Stimulated activated CD8-positive, alpha-beta memory T cell treated with anti-CD3 and anti-CD28 coated beads, Interleukin-2, amount 100 ng/mL, for 1 hour (primary cell): ENCODE data around the gene CLK4.

Source experiments
- DNase-seq, 2 donors: peaks; one replicate each; pipeline ENCODE4 v3.0.0-alpha.2; 2020; ENCODE audit warnings: low read depth in 2 of 2

CLK4 gene

DNA sequence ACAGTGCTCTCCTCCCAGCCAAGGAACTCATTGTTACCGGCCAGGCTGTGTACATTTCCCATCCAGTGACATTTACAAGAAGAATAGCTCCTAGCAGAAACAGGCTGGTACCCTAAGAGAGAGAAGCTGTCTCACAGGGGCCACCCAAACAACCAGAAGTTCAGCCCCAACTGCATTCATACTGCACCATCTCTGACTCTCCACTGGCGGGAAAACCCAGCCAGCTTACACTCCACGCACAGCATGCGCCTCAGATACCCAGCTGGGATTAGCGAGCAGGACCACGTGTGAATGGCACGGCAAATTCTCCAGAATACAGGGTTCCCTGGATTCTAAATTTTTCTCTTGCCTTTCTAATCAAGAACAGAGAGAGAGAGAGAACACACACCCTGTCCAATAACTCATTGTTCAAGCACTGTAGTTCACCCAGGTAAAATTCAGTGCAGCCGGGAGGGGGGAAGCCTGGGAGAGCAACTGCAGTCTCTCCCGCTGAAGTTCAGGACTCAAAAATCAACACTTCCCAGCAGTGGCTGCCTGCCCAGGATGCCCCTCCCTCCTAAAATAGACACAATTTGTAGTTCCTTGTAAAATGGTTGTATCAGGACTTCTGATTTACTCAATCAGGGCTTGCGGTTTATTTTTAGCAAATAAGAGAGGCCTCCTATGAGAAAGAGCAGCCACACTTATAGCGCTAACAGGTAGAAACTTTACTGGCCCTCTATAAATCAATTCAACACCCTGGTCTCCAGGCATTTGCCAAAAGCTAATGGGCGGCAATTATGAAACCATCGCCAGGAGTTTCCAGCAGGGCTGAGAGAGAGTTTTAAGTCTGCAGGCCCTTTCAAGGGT lies 38.9 kb downstream of the CLK4 start:
- no peak for DNase-seq

DNA sequence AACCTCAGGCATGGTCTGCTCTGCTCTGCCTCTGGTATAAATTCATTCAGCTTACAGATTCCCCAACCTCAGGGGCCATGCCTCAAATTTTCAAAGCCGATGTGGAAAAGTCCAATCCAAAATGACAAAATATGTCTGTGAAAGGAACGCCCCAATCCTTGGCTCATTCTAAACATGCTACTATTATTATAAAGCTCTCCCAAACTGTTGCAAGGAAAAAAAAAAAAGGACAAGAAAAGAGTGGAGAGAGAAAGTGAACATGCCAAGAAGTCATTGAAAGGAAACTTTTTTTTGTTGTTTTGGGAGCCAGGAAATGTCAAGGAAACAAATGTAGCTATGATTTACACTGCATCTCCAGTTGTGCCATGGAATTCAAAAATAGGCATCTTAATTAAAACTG lies 40.5 kb downstream of the CLK4 start:
- DNase-seq, result no peak

DNA sequence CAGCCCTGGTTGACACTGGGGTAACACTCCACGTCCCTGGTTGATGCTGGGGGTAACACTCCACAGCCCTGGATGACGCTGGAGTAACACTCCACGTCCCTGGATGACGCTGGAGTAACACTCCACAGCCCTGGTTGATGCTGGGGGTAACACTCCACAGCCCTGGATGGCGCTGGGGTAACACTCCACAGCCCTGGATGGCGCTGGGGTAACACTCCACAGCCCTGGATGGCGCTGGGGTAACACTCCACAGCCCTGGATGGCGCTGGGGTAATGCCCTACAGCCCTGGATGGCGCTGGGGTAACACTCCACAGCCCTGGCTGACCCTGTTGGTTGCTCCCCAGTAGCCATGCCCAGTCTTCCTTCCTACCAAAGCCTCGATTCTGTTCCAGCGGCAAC lies 41.4 kb downstream of the CLK4 start:
- DNase-seq, result peak in 1 of 2 donors; percentile 31

DNA sequence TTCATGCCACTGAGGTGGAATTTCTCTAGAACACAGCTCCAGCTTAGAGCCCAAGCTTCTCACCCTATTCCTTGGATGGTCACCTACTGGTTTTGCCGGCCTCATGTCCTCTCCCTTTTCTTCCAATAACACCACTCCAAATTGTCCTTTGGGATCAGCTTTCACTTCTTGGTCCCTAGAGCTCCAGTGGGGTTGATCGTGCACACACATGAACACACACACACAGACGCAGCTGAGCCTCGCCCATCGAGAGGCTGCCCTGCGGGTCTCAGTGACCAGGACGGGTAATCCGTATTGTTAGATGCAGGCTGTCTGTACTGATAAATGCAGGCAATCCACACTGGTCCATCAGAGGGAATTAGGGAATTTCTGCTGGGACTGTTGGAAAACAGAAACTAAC lies 43.6 kb downstream of the CLK4 start:
- no peak for DNase-seq

DNA sequence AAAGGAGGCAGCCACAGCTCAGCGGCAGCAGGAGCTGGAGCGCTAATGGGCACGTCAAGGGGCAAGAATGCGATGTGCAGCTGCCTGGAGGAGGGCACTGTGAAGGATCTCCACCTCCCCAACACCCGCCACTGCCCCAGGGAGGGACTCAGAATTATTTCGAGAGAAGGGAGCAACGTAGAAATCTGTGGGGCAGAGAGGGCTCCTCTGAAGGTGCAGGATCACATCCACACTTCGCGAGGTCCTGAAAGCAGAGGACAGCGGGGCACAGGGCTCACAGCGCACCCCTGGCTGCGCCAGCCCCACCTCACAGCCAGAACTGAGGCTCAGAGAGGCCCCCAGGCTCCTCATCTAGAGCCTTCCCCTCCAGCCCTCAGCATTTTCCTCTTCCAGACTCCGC lies 44.6 kb downstream of the CLK4 start:
- DNase-seq, result no peak

DNA sequence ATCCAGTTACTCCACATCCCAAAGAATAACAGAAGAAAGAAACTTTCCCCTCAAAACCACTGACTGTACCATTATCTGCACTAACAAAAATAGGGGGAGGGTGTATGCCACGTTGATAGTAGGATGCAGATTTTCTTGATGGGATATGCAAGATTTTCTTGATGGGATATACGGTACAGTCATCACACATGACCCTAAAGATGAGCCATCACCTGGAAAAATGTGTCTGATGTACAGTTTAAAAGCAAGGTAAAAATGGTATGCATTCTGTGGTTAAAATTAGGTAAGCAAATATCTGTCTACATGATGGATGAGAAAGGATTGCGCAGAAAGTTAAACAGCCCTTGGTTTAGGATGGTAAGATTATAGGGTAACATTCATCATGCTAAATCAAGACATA lies 45.2 kb downstream of the CLK4 start:
- no peak for DNase-seq

DNA sequence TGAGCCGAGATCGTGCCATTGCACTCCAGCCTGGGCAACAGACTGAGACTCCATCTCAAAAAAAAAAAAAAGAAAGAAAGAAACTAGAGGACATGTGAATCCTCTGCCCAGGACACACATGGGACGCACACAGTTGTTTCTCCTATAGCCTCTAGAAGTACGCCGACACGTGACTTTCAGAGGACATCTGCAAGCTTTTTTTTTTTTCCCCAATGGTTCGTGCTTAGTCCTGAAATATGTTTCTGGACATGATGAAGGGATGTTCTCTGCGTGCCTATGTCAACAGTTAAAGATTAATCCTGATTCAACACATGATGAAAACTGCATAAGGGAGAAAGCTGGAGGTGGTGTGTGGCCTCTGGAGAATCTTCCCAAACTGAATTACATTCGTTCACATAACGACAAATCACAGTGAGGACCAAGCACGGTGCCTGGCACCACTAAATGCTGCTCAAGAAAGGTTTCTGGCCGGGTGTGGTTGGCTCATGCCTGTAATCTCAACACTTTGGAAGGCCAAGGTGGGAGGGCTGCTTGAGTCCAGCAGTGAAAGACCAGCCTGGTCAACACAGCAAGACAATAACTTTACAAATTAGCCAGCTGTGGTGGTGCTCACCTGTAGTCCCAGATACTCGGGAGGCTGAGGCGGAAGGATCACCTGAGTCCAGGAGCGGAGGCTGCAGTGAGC lies 46.4 kb downstream of the CLK4 start:
- no peak for DNase-seq

DNA sequence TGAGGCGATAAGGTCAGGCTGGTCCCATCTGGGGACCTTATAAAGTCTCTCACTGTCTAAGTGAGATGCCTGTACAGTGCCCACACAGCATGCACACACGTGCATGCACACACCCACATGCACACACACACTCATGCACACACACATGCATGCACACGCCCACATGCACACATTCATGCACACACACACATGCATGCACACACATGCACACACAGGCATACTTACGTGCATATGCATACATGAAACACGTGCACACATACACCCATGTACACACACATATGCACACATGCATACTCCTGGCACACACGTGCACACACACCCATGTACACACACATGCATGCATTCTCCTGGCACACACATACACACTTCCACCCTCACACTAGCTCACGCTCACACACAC lies 48.9 kb downstream of the CLK4 start:
- no peak for DNase-seq

DNA sequence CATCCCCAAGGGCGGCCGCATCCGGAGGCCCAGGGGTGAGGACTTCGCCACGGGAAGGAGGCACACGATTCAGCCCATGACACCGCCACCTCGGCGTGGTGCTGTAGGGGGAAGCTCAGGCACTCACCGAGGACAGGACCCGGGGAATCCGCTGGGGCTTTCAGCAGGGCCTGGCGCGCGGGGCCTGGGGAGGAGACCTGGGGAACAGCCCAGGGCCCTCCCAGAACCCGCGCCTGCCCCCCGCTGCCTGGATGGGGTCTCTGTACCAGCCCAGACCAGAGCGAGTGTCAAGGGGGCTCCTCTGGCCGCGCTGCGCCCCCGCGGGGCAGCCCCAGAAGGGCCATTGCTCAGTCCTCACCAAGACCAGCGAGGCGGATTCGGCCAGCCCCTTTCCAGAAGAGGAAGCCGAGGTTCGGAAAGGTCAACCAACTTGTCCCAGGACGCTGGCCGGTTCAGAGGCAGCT lies 49.4 kb downstream of the CLK4 start:
- no peak for DNase-seq

DNA sequence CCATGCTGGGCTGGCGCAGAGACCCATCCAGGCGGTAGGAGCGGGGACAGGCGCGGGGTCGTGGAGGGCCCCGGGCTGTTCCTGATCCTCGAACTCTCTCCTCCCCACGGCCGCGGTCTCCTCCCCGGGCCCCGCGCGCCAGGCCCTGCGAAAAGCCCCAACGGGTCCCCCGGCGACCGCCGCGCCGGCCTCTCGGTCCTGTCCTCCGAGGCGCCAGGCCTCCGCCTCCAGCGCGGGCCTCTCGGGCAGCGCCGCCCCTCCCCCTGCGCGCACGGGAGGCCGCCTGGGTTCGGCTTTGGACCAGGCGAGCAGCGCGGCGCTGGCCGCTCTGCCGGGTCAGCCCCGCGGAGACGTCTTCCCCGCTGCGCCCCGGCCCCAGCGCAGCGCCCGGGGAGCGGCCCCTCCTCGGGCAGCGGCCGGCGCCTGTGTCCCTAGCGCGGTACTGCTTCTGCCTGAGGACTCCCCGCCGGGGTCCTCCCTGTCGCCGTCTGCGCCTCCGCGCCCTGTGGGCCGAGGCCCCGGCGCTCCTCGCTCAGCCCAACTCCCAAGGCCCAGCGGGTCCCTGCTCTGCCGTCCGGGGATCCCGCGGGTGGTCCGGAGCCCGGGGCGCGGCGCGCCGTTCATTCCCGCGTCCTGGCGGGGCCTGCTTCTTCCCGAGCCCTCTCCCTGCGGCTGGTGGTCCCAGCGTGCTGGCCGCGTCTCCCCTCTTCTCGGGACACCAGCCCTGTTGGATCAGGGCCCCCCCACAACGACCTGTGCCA lies 50.1 kb downstream of the CLK4 start:
- no peak for DNase-seq

DNA sequence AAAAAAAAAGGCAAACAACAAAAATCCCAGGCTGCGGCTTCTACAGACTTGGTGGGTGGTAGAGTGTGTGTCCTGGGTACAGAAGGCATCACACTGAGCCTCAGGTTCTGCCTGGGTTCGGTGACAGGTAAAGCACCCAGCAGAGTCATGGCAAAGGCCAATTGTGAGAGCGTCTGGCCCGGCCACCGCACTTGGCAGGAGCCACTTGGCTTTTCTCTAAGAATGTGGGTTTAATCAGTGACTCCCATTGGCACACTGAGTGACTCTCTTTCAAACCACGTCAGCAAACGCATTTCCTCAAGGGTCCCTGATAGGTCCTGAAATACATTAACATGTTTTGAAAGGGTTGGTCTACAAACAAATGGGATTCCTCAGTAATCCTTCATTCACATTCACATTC lies 53.6 kb downstream of the CLK4 start:
- DNase-seq, result no peak

DNA sequence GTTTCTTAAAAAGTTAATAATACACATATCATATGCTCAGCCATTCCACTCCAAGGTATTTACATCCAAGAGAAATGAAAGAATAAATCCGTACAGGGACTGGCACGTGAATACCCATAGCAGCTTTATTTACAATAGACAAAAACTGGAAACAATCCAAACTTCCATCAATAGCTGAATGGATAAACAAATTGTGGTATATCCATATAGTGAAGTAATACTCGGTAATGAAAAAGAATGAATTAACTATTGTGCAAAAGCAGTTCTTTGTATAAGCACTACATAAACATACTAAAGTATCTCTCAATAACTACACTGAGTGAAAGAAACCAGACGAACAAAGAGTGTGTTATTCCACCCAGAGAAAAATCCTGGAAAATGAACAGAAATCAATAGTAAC lies 54.2 kb downstream of the CLK4 start:
- DNase-seq, result no peak

DNA sequence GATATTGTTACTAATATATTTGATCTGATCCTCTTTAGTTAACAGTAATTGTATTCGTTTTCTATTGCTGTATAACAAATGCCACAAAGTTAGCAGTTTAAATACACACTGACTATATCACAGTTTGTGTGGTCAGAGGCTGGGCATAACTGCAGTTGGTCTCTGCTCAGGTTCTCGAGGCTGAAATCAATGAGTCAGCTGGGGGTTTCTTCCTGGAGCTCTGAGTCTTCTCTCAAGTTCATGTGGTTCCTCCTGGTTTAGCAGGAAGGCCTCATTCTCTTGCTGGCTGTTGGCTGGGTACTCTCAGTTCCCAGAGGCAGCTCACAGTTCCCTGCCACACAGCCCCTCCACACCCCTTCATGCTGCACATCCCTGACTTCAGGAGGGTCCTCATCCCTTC lies 57.4 kb downstream of the CLK4 start:
- DNase-seq, result no peak

DNA sequence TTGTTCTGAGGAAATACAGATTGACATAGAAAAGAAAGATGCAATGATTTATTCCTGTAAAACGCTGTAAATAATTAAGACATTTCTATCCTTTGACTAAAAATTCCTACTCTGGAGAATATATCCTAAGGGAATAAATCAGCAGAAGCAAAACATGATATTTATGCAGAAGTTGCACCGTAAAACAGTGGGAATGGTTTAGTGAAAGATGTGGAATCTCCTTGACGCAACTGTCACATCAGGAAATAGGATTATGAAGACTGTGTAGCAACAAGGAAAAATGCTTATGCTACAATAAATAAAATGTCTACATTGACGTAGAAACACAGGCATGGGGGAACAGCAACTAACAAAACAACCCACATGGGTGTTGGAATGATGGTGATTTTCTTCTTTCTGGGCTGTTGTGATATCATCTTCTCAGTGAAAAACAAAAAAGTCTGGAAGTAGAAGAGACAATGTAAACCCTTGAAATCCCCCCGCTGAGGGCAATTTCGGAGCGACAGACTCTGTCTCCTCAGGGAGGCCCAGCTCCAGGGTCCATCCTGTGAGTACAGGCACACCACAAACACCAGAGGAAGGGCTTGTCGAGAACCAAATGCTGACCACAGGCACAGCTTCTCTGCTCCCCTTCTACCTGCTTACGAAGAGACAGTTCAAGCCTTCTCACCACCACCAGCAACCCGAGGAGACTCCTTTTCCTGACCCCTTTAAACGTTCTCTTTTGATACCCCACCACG lies 61.9 kb downstream of the CLK4 start:
- DNase-seq, result no peak

DNA sequence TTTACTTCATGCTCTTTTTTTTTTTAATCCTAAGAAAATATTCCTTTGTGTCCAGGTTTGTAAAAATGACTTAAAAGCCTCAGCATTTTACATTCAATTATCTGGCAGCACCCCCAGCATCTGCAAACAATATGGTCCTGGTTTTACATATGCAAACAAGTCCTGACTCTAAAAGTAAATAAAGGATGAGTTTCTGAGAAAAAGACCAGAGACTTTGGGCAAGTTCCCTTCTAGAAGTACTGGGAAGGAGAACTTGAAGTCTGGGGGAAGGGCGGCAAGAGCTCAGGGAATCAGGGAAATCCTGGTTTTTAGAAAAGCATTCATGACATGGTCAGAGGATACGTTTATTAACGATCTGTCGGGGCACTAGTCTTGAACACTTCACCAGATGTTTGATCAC lies 62.5 kb downstream of the CLK4 start:
- DNase-seq, result no peak

DNA sequence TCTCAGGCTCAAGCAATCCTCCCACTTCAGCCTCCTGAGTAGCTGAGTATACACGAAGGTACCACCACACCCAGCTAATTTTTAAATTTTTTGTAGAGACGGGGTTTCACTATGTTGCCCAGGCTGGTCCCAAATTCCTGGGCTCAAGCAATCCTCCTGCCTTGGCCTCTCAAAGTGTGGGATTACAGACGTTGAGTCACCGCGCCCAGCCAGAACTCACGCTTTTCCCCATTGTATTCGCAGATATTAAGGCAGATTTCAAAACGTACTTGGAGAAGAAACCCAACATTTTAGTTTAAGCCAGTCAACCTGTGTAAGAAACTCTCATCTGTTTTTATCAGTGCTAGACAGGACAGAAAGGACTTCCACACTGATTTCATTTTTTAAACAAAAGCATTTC lies 63.2 kb downstream of the CLK4 start:
- DNase-seq, result no peak

DNA sequence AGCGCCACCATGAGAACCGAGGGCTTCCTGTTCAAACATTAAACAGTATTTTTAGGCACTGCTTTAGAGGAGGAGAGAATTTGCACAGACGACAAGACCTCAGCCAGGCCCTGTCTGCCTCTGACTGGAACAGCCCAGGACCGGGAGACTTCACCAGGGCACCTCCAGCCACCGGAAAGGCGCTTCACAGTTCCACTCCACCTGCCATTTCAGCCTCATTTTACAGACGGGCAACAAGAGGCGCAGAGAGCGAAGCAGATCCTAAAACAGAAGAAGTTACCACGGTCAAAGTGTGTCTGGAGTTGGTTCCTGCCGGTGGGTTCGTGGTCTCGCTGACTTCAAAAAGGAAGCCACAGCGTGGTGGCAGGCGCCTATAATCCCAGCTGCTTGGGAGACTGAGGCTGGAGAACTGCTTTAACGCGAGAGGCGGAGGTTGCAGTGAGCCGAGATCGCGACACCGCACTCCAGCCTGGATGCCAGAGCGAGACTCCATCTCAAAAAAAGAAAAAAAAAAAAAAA lies 65.0 kb downstream of the CLK4 start:
- DNase-seq, result no peak

DNA sequence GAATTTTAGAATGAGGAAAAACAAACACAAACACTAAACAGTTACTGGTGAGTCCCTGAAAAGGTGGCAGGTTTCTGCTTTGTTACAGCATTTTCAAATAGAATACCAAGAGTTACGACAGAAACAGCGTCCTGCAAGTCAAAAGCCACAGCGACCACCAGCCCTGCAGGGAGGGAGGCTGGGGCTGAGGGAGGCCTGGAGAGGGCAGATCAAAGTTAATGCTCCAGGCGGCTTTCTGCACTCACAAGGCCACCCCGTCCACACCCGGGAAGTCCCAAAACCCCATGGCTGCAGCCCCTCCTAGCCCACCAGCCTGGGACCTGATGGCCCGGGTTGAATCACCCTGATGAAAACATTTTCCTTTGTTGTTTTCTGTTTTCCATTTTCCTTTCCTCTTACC lies 65.9 kb downstream of the CLK4 start:
- no peak for DNase-seq

DNA sequence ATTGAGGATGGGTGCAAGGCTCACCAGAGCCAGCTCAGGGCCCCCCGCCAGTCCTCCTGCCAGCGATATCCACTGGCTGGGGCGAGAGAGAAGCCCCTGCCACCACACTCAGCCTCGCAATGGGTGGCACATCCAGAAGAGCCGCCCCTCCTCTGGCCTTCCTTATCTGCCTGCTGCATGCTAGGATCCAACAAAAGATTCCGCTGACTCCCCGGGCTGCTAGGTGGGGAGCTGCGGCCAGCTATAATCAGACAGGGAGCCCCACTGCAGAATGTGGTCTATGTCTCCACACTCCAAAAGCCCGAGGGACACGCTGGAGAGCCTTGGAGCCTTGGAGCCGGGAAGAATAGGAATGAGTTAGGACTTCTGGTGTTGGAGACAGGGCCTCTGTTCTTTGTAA lies 69.4 kb downstream of the CLK4 start:
- DNase-seq, result no peak

DNA sequence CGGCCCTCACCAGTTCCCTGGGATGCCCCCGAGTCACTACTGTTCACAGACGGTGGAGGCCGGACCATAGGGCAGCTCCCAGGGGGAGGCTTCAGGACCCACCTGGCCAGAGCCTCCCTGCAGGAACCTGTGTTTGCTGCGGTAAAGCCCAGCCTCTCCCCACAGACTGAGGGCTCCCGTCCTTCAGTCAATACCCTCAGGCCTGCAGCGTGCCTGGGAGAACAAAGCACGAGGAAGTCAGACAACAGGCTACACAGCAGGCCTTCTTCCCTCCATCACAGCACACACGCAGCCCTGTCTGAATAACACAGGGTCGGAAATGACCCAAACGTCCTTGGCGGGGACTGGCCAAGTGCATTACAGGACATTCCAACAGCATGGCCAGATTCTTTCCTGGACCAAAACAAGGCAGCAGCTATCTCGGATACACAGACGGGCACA lies 71.1 kb downstream of the CLK4 start:
- no peak for DNase-seq

DNA sequence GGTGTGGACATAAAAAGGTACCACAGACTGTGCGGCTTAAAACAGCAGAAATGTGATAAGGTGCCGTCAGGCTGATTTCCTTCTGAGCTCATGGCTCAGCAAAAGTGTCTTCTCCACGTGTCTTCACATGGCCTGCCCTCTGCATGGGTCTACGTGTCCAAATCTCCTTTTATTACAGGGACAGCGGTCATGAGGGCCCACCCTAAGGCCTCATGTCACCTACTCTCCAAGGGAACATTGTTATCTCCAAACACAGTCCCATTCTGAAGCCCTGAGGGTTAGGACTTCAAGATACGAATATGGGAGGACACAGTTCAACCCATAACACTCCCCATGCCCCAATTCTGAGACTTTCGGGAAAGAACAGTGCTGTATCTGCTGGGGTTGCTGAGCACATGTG lies 71.8 kb downstream of the CLK4 start:
- no peak for DNase-seq

DNA sequence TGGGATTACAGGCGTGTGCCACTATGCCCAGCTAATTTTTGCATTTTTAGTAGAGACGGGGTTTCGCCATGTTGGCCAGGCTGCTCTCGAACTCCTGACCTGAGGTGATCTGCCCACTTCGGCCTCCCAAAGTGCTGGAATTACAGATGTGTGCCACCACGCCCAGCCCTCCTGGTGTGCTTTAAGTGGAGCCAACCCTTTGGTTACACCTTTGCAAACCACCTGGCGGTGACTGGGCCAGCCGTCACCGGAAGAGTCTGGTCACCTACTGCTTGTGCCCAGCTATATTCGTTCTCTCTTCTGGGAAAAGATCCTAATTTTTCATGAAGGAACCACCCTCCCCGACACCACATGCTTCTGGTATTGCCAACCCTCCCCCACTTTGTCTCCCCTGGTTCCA lies 72.5 kb downstream of the CLK4 start:
- DNase-seq, result no peak
